Transverse colon (tissue), 4 donors: Measurements from ENCODE around the gene MICAL2. TPM values are rescaled to one million over a fixed set of nuclear protein-coding genes. Genes with fewer than 3 reads are reported as not detected.
A peak's percentile ranks its signal among the peaks of the same experiment; 100 is the strongest.

Experiments used
- DNase-seq: peaks from one replicate; pipeline ENCODE4 v3.0.0-alpha.2; 2019
- H3K27ac ChIP-seq, 4 donors: fragments of 200-600 bp; sonication (generic); 2 replicates each; pipeline ENCODE4 v1.5.1; 2016 to 2018; ENCODE audit warnings: inconsistent platforms in 4 of 4
- H3K27me3 ChIP-seq: fragments of 200-600 bp; sonication (generic); 2 replicates; pipeline ENCODE4 v1.5.1; 2017; ENCODE audit warnings: inconsistent platforms
- H3K36me3 ChIP-seq, 4 donors: fragments of 200-600 bp; sonication (generic); 2 replicates each; pipeline ENCODE4 v1.5.1; 2017 to 2019; ENCODE audit warnings: inconsistent platforms in 4 of 4
- H3K4me1 ChIP-seq, 4 donors: fragments of 200-600 bp; sonication (generic); 2 replicates each; pipeline ENCODE4 v1.5.1; 2017 to 2020; ENCODE audit warnings: inconsistent platforms in 4 of 4
- H3K4me3 ChIP-seq, 4 donors: fragments of 200-600 bp; sonication (generic); 1 replicate in 1 of 4; 2 replicates in 3 of 4; pipeline versions ENCODE4 v1.5.1 to v1.6.1; 2017 to 2019; ENCODE audit warnings: inconsistent platforms in 4 of 4
- H3K9me3 ChIP-seq, 2 donors: fragments of 200-600 bp; sonication (generic); 2 replicates each; pipeline ENCODE4 v1.5.1; 2017 to 2019; ENCODE audit warnings: inconsistent platforms in 2 of 2
- EP300 ChIP-seq: sonication (generic); formaldehyde crosslinking; IDR thresholded peaks from one replicate; pipeline ENCODE4 v1.6.1; 2017; ENCODE audit warnings: antibody characterized with exemption, low read depth
- POLR2A ChIP-seq: fragments of 450-650 bp; IDR thresholded peaks from one replicate; pipeline ENCODE4 v1.6.1; 2016; ENCODE audit warnings: antibody characterized with exemption, mild to moderate bottlenecking, moderate library complexity
- POLR2AphosphoS5 ChIP-seq, 3 donors: sonication (generic); formaldehyde crosslinking; IDR thresholded peaks; one replicate each; pipeline ENCODE4 v1.6.1; 2016; ENCODE audit warnings: antibody characterized with exemption in 3 of 3
- WGBS, 2 donors: methylation state at CpG; one replicate each; pipeline ENCODE4 v1.1.5; 2018; ENCODE audit warnings: low coverage in 1 of 2; 5-methylcytosine and 5-hydroxymethylcytosine counted together
- in situ Hi-C, 4 donors: fragments of 200-750 bp; cut with MboI; loops; one replicate each; pipeline versions ENCODE4 v1.15.0 to v1.15.1; 2017; ENCODE audit warnings: low sequenced_read_pairs in 3 of 4, low pct_ligation_motif_present in 1 of 4, low pct_unique_long_range_greater_than_20kb in 1 of 4
- intact Hi-C: fragments of 100-400 bp; cut with DNase I; formaldehyde crosslinking; loops from one replicate; pipeline ENCODE4 v1.15.1; 2023; ENCODE audit warnings: low total_unique reads
- total RNA-seq, 4 donors: library from RNA; depleted of rRNA; stranded (reverse); fragments of >200 nt; gene quantifications; one replicate each; pipeline ENCODE4 v1.1.0, GENCODE V29; 2016
- TF ChIP-seq, protein P1 (sequence below), 5 experiments: fragments of 200-600 bp in 3 of 5; fragments of 450-650 bp in 2 of 5; sonication (generic) in 3 of 5; IDR thresholded peaks; 1 replicate in 2 of 5; 2 replicates in 3 of 5; pipeline ENCODE4 v1.5.1; 2016 to 2017; ENCODE audit warnings: antibody characterized with exemption in 5 of 5, inconsistent platforms in 3 of 5, mild to moderate bottlenecking in 2 of 5, moderate library complexity in 1 of 5

MICAL2 gene
- total RNA-seq, 4 donors from 2014 or later: 309 to 483 (median 316) TPM

DNA sequence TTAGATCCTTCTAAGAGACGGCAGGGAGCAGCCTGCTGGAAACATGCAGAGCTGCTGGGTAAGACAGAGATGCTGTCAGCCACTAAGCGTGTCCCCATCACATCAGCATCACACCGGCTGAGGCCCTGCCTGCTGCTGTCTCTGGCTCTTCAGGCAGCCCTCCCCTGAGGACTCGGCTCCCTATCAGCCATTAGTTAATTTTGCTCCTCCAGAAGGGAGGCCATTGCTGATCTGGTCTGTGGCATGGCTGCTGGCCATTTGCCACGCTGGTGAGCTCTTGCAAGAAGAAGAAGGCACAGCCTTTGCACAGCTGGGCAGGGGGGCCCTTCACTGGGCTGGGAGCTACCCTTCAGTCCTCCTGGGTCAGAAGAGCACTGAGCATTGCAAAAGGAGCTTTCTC is 135.8 kb downstream of the MICAL2 start:
- Histone ChIP-seq H3K27ac (peak overlapping the region in 1 of 4 donors; percentile 23), H3K4me1 (peaks cover 22 to 49% (median 31%) of the 10 kb centered on the region in 4 donors), H3K27me3 (no peaks in the 10 kb centered on the region), H3K4me3 (no peak overlapping the region), H3K9me3 (no peaks in the 10 kb centered on the region), H3K36me3 (peaks cover 0 to 10% (median 0%) of the 10 kb centered on the region in 4 donors)
- intact Hi-C loops (no loop called here), in situ Hi-C loops (loop anchor here (25.0 kb wide), 2 partner anchors 184 to 434 kb away; no protein-coding TSS in a partner anchor)
- TF ChIP-seq POLR2A (no peak), EP300 (no peak), POLR2AphosphoS5 (IDR thresholded peaks at IDR 0.05) (no peak)
- TF ChIP-seq, protein P1, sequence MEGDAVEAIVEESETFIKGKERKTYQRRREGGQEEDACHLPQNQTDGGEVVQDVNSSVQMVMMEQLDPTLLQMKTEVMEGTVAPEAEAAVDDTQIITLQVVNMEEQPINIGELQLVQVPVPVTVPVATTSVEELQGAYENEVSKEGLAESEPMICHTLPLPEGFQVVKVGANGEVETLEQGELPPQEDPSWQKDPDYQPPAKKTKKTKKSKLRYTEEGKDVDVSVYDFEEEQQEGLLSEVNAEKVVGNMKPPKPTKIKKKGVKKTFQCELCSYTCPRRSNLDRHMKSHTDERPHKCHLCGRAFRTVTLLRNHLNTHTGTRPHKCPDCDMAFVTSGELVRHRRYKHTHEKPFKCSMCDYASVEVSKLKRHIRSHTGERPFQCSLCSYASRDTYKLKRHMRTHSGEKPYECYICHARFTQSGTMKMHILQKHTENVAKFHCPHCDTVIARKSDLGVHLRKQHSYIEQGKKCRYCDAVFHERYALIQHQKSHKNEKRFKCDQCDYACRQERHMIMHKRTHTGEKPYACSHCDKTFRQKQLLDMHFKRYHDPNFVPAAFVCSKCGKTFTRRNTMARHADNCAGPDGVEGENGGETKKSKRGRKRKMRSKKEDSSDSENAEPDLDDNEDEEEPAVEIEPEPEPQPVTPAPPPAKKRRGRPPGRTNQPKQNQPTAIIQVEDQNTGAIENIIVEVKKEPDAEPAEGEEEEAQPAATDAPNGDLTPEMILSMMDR (IDR thresholded peaks at IDR 0.05): no peak
- WGBS, 2 donors: 83% methylated on average over 5 of the region's 5 CpGs; no CpG with 5 or more reads in 1 of the 2 donors
- DNase-seq: no peak

DNA sequence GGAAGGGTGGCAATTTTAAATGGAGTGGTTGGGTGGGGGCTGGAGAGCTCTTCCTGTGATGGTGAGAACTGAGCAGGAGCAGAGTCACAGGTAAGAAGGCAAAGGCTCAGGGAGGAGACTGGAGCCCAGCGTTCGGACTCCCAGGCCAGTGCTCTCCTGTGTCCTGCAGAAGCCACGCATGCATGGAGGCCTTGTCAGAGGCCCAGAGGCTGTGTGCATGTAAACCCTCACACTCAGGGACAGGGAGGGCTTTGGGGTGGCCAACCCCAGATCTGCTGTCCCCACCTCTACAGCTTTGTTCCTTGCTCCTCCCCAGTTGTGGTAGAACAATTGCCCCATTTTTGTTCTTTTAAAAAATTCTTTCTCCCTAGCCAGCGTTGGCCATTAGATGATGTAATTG is 136.6 kb downstream of the MICAL2 start:
- H3K27ac ChIP-seq: peak overlapping the region in 3 of 4 donors; percentile 57 to 87 (median 75)
- no peak overlapping the region for H3K4me3 ChIP-seq
- H3K9me3 ChIP-seq: no peaks in the 10 kb centered on the region
- peaks cover 22 to 49% (median 31%) of the 10 kb centered on the region in 4 donors for H3K4me1 ChIP-seq
- intact Hi-C loops (no loop called here), in situ Hi-C loops (loop anchor here (25.0 kb wide), 2 partner anchors 185 to 435 kb away; no protein-coding TSS in a partner anchor)
- 80 to 84% methylated on average over 1 to 4 of the region's 4 CpGs for WGBS, 2 donors
- no peaks in the 10 kb centered on the region for H3K27me3 ChIP-seq
- no peak for DNase-seq
- TF ChIP-seq EP300: no peak
- TF ChIP-seq, protein P1 (IDR thresholded peaks at IDR 0.05): no peak
- TF ChIP-seq POLR2AphosphoS5 (IDR thresholded peaks at IDR 0.05): no peak
- no peak for TF ChIP-seq POLR2A
- peaks cover 0 to 10% (median 0%) of the 10 kb centered on the region in 4 donors for H3K36me3 ChIP-seq

DNA sequence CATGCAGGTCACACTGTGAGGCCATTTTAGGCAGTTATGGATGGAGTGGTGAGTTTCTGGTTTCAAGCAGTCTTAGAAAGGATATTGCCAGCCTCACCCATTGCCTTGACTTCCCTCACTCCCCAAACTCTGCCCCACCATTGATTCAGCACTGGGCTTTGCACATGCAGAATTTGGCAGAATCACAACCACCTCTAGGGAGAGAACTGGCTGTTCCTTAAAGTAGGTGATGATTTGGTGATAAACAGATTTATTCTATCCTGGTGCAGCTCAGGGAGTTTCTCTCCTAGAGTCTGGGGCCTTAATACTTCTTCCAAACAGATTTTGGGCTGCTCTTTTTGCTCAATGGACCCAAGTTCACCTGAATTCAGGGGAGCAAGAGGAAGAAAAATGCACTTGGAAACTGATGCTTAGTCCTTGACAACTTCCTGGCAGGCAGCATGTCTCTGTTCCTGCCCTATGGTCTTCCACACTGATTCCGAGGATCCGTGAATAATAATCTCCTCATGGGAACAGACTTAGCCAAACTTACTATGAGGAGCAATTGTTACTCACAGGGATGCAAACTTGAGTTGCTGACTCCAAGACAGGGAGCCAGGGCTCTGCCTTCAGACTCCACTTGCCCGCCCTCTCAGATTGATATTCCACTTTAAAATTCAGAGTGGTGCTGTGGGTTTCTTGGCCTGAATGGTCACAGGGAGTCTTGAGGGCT is 137.3 kb downstream of the MICAL2 start:
- Histone ChIP-seq H3K36me3 (peaks cover 0 to 10% (median 0%) of the 10 kb centered on the region in 4 donors), H3K27ac (peak overlapping the region; percentile 57 to 87 (median 80)), H3K27me3 (no peaks in the 10 kb centered on the region), H3K9me3 (no peaks in the 10 kb centered on the region), H3K4me3 (no peak overlapping the region), H3K4me1 (peaks cover 22 to 49% (median 31%) of the 10 kb centered on the region in 4 donors)
- intact Hi-C loops: no loop called here
- in situ Hi-C loops: loop anchor here (25.0 kb wide), 2 partner anchors 185 to 435 kb away; no protein-coding TSS in a partner anchor
- DNase-seq: no peak
- 52 to 100% methylated on average over 1 to 3 of the region's 3 CpGs for WGBS, 2 donors
- TF ChIP-seq, protein P1 (IDR thresholded peaks at IDR 0.05): no peak
- TF ChIP-seq POLR2A (no peak), POLR2AphosphoS5 (IDR thresholded peaks at IDR 0.05) (no peak), EP300 (no peak)

DNA sequence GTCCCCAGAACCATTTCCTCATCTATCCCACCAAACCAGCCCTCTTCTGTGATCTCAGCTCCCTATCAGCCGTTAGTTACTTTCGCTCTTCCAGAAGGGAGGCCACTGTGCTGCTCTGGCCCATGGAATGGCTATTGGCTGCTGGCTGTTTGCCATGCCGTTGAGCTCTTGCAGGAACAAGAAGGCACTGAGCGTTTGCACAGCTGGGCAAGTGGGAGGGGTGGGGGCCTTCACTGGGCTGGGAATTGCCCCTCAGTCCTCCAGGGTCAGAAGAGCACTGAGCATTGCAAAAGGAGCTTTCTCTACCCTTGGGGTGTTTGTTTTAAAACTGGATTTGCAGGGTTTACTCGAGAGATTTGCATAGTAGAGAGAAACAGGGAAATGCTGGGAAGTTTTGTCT is 137.9 kb downstream of the MICAL2 start:
- Histone ChIP-seq H3K27me3 (no peaks in the 10 kb centered on the region), H3K4me1 (peaks cover 25 to 48% (median 34%) of the 10 kb centered on the region in 4 donors), H3K4me3 (no peak overlapping the region), H3K27ac (peak overlapping the region; percentile 57 to 87 (median 80)), H3K36me3 (peaks cover 0 to 3% (median 0%) of the 10 kb centered on the region in 4 donors), H3K9me3 (no peaks in the 10 kb centered on the region)
- TF ChIP-seq POLR2A: no peak
- TF ChIP-seq, protein P1 (IDR thresholded peaks at IDR 0.05): no peak
- TF ChIP-seq EP300: no peak
- TF ChIP-seq POLR2AphosphoS5 (IDR thresholded peaks at IDR 0.05): peak in 2 of 3 donors; percentile 51 to 72
- DNase-seq: peak; percentile 92
- intact Hi-C loops: no loop called here
- 20 to 40% methylated on average over 3 to 5 of the region's 5 CpGs for WGBS, 2 donors
- in situ Hi-C loops: loop anchor here (25.0 kb wide), 2 partner anchors 186 to 436 kb away; no protein-coding TSS in a partner anchor
